T-helper 2 cell (primary cell): ENCODE data around the gene ZNG1A.
"Not testable (repeated sequence)": the region's sequence is repeated elsewhere in the genome, so short reads cannot be mapped to it uniquely, and the experiment has no call there.

Experiments used
- DNase-seq, 5 experiments: peaks; one replicate each; pipeline versions ENCODE4 v3.0.0 to v3.0.0-alpha.2; 2012 to 2022

Gene ZNG1A

DNA sequence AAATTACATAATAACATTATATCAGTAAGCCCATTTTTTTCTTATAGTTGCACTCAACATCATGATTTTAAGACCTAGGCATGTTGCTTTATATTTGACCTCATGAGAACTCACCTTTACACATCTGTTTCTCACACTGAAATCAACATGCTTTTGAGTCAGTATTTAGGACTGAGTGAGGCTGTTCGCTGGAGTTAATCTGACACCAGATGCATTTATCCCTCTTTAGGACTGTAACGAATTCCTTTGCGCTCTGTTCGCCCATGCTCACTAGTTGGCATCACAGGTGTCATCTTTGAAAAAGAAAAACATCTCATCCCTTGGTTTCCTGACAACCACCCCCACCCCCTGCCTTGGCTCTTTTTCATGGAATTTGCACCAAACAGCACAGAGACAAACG is 84.9 kb downstream of the ZNG1A start:
- not testable (repeated sequence) for DNase-seq

DNA sequence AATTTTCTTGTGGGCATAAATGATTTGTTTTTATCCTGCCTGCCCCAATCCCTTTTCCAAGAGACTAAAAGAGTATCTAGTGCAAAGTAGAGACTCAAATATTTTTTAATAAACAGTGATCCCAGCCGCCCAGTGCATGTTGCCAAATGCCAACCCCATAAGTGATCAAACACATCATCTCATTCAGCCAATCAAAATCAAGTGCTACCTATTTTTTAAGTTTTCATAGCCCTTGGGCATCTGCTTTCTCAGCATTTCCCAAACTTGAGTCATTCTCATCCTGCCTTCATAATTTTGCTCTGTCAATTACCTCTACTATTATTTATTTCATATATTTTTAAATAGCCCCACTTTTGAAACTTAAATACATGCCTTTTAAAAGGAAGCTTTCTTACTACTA is 88.0 kb downstream of the ZNG1A start:
- DNase-seq, result not testable (repeated sequence)

DNA sequence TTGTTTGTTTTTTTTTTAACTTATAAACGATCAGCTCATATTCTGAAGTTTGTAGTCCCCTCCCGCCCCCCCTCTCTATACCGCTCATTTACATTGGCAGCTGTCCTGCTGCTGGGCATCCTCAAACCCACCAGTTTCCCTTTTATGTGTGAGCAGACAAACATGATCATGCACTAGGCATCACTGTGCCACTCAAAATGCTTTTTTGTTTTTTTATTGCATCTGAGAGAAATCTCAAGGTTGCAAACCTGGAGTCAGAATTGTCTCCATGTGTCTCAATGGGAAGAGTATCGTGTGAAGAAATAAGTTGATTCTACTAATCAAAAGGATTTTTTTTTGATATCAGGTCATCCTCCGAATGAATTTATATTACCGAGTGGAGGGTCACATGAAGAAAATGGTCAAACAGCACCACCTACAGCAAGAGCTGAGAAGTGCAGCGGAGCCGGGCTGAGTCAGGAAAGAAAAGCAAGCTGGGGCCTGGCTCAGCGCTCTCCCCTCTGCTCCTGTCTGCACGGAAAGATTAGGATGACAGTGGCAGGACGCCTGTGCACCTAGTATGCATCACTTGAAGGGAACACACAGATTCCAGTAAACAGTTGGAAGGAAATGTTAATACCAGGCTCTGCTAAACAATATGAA is 90.3 kb downstream of the ZNG1A start:
- DNase-seq, result not testable (repeated sequence)

DNA sequence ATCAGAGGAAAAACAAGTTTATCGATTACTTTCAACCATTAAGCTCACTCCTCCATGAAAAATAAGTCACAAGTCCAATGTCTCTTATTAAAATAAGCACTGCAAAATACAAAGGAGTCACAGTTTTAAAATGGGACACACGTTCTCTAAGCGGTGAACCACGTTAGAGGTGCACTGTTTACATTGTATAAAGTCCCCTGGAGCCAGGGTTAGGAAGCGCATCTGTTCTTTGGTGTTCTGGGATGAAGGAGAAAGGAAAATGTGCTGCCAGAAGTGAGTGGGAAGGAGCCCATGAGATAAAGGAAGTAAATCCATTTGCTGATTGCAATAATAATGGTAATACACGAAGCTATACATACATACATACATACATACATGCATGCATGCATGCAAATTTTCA is 91.0 kb downstream of the ZNG1A start:
- not testable (repeated sequence) for DNase-seq

DNA sequence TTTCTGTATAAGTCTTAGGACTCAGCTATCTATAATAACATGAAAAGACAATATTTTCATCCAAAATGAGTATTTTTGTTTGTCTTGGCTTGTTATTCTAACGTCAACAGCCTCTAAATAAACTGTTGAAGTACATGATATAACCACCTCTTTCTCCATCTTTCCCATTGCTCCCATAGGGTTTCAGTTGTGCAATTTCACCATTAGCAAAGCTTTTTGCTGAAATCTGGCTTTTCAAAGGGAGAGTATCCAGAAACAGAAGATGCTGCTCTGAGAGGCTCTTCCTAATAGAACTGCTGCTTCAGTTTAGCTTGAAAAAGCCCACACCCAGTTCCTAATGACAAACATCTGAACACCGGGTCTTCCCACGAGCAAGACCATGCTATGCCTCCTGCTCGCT is 91.8 kb downstream of the ZNG1A start:
- not testable (repeated sequence) for DNase-seq

DNA sequence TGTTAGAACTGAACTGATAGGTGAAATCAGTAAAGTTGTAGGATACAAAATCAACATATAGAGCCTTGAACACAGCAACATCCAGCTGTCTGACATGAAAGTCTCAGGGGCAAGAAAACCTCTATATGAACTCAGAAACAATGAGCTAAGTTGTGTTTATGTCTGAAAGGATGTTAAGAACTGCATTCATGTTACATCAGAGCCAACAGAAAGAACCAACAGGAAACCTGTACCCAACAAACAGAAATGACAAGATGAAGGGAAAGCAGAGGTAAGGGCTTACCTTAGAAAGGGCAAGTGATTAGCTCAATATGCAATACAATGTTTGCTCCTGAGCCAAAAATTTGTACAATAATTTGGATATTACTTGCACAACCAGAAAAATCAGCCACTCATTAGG is 92.2 kb downstream of the ZNG1A start:
- not testable (repeated sequence) for DNase-seq

DNA sequence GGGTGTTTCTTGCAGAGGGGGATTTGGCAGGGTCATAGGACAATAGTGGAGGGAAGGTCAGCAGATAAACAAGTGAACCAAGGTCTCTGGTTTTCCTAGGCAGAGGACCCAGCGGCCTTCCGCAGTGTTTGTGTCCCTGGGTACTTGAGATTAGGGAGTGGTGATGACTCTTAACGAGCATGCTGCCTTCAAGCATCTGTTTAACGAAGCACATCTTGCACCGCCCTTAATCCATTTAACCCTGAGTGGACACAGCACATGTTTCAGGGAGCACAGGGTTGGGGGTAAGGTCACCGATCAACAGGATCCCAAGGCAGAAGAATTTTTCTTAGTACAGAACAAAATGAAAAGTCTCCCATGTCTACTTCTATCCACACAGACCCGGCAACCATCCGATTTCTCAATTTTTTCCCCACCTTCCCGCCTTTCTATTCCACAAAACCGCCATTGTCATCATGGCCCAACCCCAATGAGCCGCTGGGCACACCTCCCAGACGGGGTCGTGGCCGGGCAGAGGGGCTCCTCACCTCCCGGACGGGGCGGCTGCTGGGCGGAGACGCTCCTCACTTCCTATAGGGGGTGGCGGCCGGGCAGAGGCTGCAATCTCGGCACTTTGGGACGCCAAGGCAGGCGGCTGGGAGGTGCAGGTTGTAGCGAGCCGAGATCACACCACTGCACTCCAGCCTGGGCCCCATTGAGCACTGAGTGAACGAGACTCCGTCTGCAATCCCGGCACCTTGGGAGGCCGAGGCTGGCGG is 95.7 kb downstream of the ZNG1A start:
- DNase-seq, result not testable (repeated sequence)

DNA sequence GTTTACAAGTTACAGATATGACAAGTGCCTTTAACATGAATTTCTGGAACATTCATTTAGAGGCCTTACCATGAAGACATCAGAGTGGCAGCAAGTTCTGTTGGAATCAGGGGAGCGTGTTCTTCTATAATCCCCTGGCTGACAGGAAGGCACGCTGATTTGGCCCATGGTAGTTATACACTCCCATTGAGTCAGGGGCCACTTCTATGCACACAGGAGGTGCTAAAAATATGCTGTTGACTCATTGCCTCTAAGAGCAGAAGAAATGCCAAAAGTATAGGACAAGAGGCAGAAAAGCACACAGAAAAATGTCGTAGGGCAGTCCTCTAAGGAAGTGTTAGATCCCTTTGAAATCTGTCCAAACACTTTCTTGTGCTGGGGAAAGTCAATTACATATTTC is 100.5 kb downstream of the ZNG1A start:
- not testable (repeated sequence) for DNase-seq

DNA sequence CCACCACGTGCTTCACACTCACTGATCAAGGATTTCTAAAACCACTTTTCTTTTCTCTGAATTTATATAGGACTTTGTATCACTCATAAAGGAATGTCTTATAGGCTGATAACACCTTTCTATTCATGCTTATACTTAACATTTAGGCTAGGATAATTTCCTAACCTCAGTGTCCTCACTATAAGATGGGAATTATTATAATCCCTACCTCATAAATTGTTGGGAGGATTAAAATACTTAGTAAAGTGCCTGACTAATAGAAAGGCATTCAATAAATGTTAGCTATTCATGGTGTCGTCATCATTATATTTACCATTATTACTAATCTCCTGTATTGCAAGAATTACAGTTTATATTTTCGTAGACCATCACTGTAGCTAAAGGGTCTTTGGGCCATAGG is 102.5 kb downstream of the ZNG1A start:
- not testable (repeated sequence) for DNase-seq

DNA sequence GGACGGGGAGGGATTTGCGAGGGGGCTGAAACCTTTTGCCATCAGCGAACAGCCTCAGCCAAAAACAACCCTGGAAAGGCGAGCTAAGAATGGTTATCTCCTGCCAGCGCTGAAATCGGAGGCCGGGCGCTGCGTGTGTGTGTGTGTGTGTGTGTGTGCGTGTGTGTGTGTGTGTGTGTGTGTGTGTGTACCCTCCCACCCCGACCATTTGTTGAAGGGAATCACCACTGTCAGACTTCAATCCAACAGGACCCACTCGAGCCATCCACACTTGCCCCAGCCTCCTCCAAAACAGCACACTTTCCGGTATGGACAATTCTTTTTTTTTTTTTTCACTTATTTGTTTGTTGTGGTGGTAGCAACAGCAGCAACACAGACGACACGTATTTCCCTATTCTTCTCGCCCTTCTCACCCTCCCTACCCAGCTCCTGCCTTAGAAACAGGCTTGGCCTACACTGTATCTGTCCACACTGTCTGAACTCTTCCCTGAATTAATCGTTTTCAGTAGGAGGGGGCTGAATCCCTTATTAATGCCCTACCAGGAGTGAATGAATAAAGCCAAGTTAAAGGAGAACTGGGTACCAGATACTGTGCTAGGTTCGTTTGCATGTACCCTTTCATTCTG is 104.8 kb downstream of the ZNG1A start:
- DNase-seq, result not testable (repeated sequence)

DNA sequence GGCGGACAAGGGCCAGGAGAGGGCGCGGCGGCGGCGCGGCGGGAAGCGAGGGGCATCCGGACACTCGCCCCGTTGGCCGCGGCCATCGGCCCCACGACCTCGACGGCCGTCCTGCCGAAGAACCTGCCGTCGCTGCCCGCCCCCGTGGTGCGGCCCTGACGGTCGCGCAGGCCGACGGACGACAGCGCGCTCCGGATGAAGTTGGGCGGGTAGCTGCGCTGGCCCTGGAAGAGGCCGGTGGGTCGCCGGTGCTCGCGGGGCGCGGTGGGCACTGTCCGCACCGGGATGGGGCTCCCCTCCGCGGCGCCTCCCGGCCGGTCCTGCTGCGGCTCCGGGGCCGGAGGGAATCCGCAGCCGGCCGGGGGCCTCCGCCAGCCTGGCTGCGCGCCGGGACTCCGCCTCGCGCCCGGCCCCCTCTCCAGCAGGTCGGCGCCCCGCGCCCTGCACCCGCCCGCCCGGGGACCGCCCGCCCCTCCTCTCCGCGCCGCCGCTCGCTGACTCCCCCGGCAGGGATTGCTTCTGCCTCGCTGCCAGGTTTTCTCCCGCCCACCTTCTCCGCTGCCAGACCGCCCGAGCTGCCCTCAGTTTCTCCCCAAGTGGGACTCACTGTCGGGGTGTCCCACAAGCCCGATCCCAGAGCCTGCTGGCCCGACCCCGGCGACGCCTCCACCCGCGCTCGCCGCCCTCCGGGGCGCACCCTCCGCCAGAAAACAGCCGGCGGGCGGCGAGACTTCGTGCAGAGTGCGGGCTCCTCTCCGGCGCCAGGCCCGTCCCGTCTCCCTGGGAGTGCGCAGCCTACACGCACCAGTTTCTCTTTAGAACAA is 105.6 kb downstream of the ZNG1A start:
- DNase-seq, result peak in 1 of 5 experiments; percentile 13
